GM06990 (cell line): ENCODE measurements around the gene ANK2.

Experiments used
- DNase-seq: peaks from one replicate; pipeline ENCODE4 v3.0.0-alpha.2; 2011; ENCODE audit not compliant: insufficient read length; ENCODE audit errors: extremely low read depth
- H3K27me3 ChIP-seq: replicated peaks from 2 replicates; pipeline ENCODE4 v1.6.0; 2011; ENCODE audit warnings: low read length; ENCODE audit not compliant: control insufficient read depth, insufficient read depth
- H3K36me3 ChIP-seq: 2 replicates; pipeline ENCODE4 v1.5.1; 2011; ENCODE audit warnings: low read length; ENCODE audit not compliant: control insufficient read depth, insufficient read depth
- H3K4me3 ChIP-seq: replicated peaks from 2 replicates; pipeline ENCODE4 v1.5.1; 2011; ENCODE audit warnings: low read depth, mild to moderate bottlenecking, control low read depth, low read length
- CTCF ChIP-seq: IDR thresholded peaks from 2 replicates; pipeline ENCODE4 v1.5.1; 2011; ENCODE audit warnings: low read length, control low read depth, mild to moderate bottlenecking, inconsistent platforms; ENCODE audit not compliant: insufficient read depth, poor library complexity, severe bottlenecking

ANK2 gene

GRCh38 chr4:113390850-113391249 lies 341.4 kb downstream of the ANK2 start:
- Histone ChIP-seq H3K27me3 (no peaks in the 10 kb centered on the region), H3K4me3 (no peak overlapping the region), H3K36me3 (no peaks in the 10 kb centered on the region)
- no peak for DNase-seq
- TF ChIP-seq CTCF, result no peak

GRCh38 chr4:113394108-113394729 lies 344.8 kb downstream of the ANK2 start:
- no peaks in the 10 kb centered on the region for H3K36me3 ChIP-seq
- H3K4me3 ChIP-seq, result no peak overlapping the region
- no peak for DNase-seq
- TF ChIP-seq CTCF, result no peak
- no peaks in the 10 kb centered on the region for H3K27me3 ChIP-seq

- TF ChIP-seq CTCF, result peak; percentile 53
- H3K36me3 ChIP-seq, result no peaks in the 10 kb centered on the region
- no peak overlapping the region for H3K4me3 ChIP-seq
- peak; percentile 34 for DNase-seq
- no peaks in the 10 kb centered on the region for H3K27me3 ChIP-seq
Measured at GRCh38 chr4:113394730-113395530, 345.5 kb downstream of the ANK2 start.

- no peak for TF ChIP-seq CTCF
- Histone ChIP-seq H3K27me3 (no peaks in the 10 kb centered on the region), H3K36me3 (no peaks in the 10 kb centered on the region), H3K4me3 (no peak overlapping the region)
- no peak for DNase-seq
Measured at GRCh38 chr4:113397114-113397701, 347.8 kb downstream of the ANK2 start.

GRCh38 chr4:113398441-113399143 lies 349.1 kb downstream of the ANK2 start:
- no peak for TF ChIP-seq CTCF
- DNase-seq, result no peak
- H3K27me3 ChIP-seq, result no peaks in the 10 kb centered on the region

More at GRCh38 chr4:113398441-113399143, 349.1 kb downstream of the ANK2 start:
- Histone ChIP-seq H3K36me3 (no peaks in the 10 kb centered on the region), H3K4me3 (no peak overlapping the region)
